ENCODE results near the gene AHSA1.

DNA sequence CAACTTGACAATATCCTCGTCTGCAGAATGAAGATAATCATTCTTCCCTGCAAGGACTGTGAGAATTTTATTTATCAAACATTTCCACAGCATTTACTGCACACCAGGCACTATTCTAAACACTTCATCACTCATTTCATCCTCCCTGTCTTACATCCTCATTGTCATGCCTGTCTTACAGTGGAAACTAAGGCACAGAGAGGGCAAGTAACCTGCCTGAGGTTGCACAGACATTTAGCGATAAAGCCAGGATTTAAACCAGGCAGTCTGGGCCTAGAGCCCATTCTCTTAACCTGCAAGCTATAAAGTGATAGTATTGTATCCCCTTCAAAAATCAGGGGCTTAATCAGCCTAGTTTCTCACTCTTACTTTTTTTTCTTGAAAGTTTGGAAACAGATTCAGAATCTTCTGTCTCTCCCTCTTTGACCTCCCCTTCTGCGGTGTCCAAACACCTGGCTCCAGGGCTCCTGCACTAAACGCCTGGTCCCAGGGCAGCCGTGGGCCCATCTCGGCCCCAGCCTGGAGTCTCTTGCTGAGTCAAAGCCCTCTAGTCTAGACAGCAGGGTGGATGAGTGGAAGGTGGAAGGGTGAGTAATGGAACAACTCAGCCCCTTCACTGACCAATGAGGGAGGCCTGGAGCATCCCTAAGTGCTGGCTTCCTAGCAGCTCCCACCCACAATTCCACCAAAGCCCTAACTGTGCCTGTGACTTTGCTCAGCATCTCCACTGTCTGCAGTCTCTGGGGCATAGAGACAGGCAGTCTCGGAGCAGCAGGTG is 28.2 kb downstream of the AHSA1 start:
- TF ChIP-seq CTCF (IDR thresholded peaks at IDR 0.05) (no peak), POLR2A (IDR thresholded peaks at IDR 0.05) (no peak)
